ENCODE measurements around the gene MANF. TPM values are rescaled to one million over a fixed set of nuclear protein-coding genes. Genes with fewer than 3 reads are reported as not detected.

Gene MANF
- total and polyA plus RNA-seq, 2 of the 13 experiments (the other 11 are each of a cell fraction or from before 2014, with no cell fraction given): 55.4 to 269 TPM

GRCh38 chr3:51392355-51393133 lies 7.5 kb downstream of the MANF start:
- DNase-seq (ENCODE audit: low spot score): no peak
- H3K4me3 ChIP-seq (replicated peaks in 1 of 3; ENCODE audit: insufficient read depth in 1 of 3, low read depth in 2 of 3, low read length in 3 of 3): peak overlapping the region; percentile 68 to 89 (median 87)
- H3K27me3 ChIP-seq (ENCODE audit: control insufficient read depth in 1 of 2, insufficient read depth in 2 of 2, low read length in 2 of 2): no peaks in the 10 kb centered on the region
- H3K79me2 ChIP-seq (ENCODE audit: insufficient read depth, low read length): peaks cover 45% of the 10 kb centered on the region
- BruUV-seq (replicated peaks): no TSS peak
- H3K4me2 ChIP-seq (ENCODE audit: low read depth, low read length): peak overlapping the region; percentile 74
- H2AFZ ChIP-seq (ENCODE audit: low read length): no peak overlapping the region
- peak overlapping the region; percentile 91 for H3K9ac ChIP-seq (ENCODE audit: insufficient read depth, low read depth, low read length)
- ChIA-PET CTCF (ENCODE audit: low intra/inter-chr PET ratio, low total read pairs) (no interaction called here), POLR2A (interaction anchor here (1.0 kb wide), 1 partner anchor 8 kb away, joined by 3 read pairs; the partner anchor contains the start of gene MANF)
- H3K9me3 ChIP-seq (ENCODE audit: low read length): no peaks in the 10 kb centered on the region
- H3K36me3 ChIP-seq (replicated peaks in 1 of 2; ENCODE audit: control insufficient read depth in 1 of 2, insufficient read depth in 2 of 2, low read length in 2 of 2): peaks cover 20 to 54% of the 10 kb centered on the region in 2 experiments
- H4K20me1 ChIP-seq (ENCODE audit: insufficient read depth, low read length): peaks cover 20% of the 10 kb centered on the region
- intact Hi-C loops (cut with micrococcal nuclease; ENCODE audit: unreplicated experiment): no loop called here
- no peak overlapping the region for H3K27ac ChIP-seq (ENCODE audit: extremely low read length, insufficient read depth, low read length)
- ATAC-seq: no peak
- TF ChIP-seq AGO2 (optimal IDR thresholded peaks at IDR 0.05; ENCODE audit: low read depth, low read length) (peak; percentile 60), ZNF30 (CRISPR knock-in tag; IDR thresholded peaks at IDR 0.05) (no peak), ZNF589 (CRISPR knock-in tag; conservative IDR thresholded peaks at IDR 0.05) (no peak), ZBTB38 (CRISPR knock-in tag; IDR thresholded peaks at IDR 0.05) (peak; percentile 72; the same call in 1 of the 2 replicates), DZIP1 (CRISPR knock-in tag; IDR thresholded peaks at IDR 0.05) (0 out of 2 replicates have a peak, but pooled peaks have one; percentile 1), ZFP91 (CRISPR knock-in tag; IDR thresholded peaks at IDR 0.05; ENCODE audit: borderline replicate concordance) (peak; percentile 8; the same call in 1 of the 2 replicates), ZNF33B (CRISPR knock-in tag; IDR thresholded peaks at IDR 0.05) (0 out of 2 replicates have a peak, but pooled peaks have one; percentile 1), AGO1 (IDR thresholded peaks at IDR 0.05; ENCODE audit: low read depth, low read length, poor library complexity, severe bottlenecking) (no peak)
- WGBS (ENCODE audit: low lambda C conversion rate): 98% methylated on average over 24 of the region's 42 CpGs
- peaks cover 60% of the 10 kb centered on the region for H3K4me1 ChIP-seq (ENCODE audit: insufficient read depth, low read length)
- FAIRE-seq: no peak
- in situ Hi-C loops (cut with HindIII; ENCODE audit: extremely low pct_ligation_motif_present, low pct_unique_long_range_greater_than_20kb): no loop called here

Measured in HepG2 (cell line).